A673 (cell line): ENCODE data around the gene EGFL6. TPM values are rescaled to one million over a fixed set of nuclear protein-coding genes. Genes with fewer than 3 reads are reported as not detected.

Experiments used
- BruUV-seq: library from RNA; stranded (reverse); fragments of 400-500 nt; replicated peaks from 2 replicates; lab custom pipeline; 2021; lab: Mats Ljungman, UMichigan
- CTCF ChIA-PET: fragments of 300-600 bp; sonication (Branson Sonifier 250); formaldehyde crosslinking; loops from one replicate; lab custom pipeline; 2022; ENCODE audit warnings: antibody characterized with exemption; lab: Charles Lee
- POLR2A ChIA-PET: fragments of 300-600 bp; sonication (Branson Sonifier 250); formaldehyde crosslinking; loops from one replicate; lab custom pipeline; 2022; ENCODE audit warnings: antibody characterized with exemption; ENCODE audit not compliant: low non-redundant PET; lab: Charles Lee
- DNase-seq: peaks from one replicate; pipeline ENCODE4 v3.0.0-alpha.2; 2015; ENCODE audit warnings: low spot score
- H3K27ac ChIP-seq: fragments of 200-600 bp; sonication (generic); 2 replicates; pipeline ENCODE4 v1.5.1; 2016; ENCODE audit warnings: mixed run types, low read depth, mild to moderate bottlenecking, mixed read lengths, antibody characterized with exemption, low read length; ENCODE audit not compliant: poor library complexity, severe bottlenecking
- H3K27me3 ChIP-seq: fragments of 200-600 bp; sonication (generic); replicated peaks from 2 replicates; pipeline ENCODE4 v1.6.1; 2017; ENCODE audit warnings: mixed run types, low read depth, mild to moderate bottlenecking, mixed read lengths, antibody characterized with exemption, low read length; ENCODE audit not compliant: insufficient read depth, poor library complexity
- H3K36me3 ChIP-seq: fragments of 200-600 bp; sonication (generic); 2 replicates; pipeline ENCODE4 v1.6.1; 2016; ENCODE audit warnings: mixed run types, mild to moderate bottlenecking, mixed read lengths, antibody characterized with exemption, low read length; ENCODE audit not compliant: insufficient read depth, poor library complexity, severe bottlenecking
- H3K4me1 ChIP-seq: fragments of 200-600 bp; sonication (generic); 2 replicates; pipeline ENCODE4 v1.6.1; 2017; ENCODE audit warnings: mixed run types, mild to moderate bottlenecking, mixed read lengths, antibody characterized with exemption, low read length; ENCODE audit not compliant: insufficient read depth, poor library complexity, severe bottlenecking
- H3K4me3 ChIP-seq: fragments of 200-600 bp; sonication (generic); 2 replicates; pipeline ENCODE4 v1.5.1; 2016; ENCODE audit warnings: low read depth, mixed run types, mild to moderate bottlenecking, mixed read lengths, low read length; ENCODE audit not compliant: poor library complexity, severe bottlenecking
- H3K9me3 ChIP-seq: fragments of 200-600 bp; sonication (generic); 2 replicates; pipeline ENCODE4 v1.6.1; 2016; ENCODE audit warnings: mixed run types, low read depth, mild to moderate bottlenecking, mixed read lengths, antibody characterized with exemption, low read length; ENCODE audit not compliant: poor library complexity, severe bottlenecking
- CTCF ChIP-seq: fragments of 300-800, 200-600 bp; sonication (generic); conservative IDR thresholded peaks from 2 replicates; pipeline ENCODE4 v1.5.1; 2017; ENCODE audit warnings: low read depth, mild to moderate bottlenecking, antibody characterized with exemption, low read length, moderate library complexity, mixed read lengths
- EZH2 ChIP-seq: fragments of 200-600 bp; sonication (generic); IDR thresholded peaks from 2 replicates; pipeline ENCODE4 v1.6.1; 2017; ENCODE audit warnings: borderline replicate concordance, low read depth, mild to moderate bottlenecking, mixed read lengths, antibody characterized with exemption, low read length; ENCODE audit not compliant: poor library complexity, severe bottlenecking
- intact Hi-C: fragments of 100-400 bp; cut with micrococcal nuclease; formaldehyde crosslinking; loops from one replicate; pipeline ENCODE4 v1.10.0; 2022; ENCODE audit not compliant: unreplicated experiment
- total RNA-seq: library from RNA; stranded (reverse); gene quantifications from 2 replicates; pipeline ENCODE4 v1.2.3, GENCODE V29; 2021

The EGFL6 gene
- total RNA-seq, 1 experiment from 2014 or later = not detected

- ChIA-PET POLR2A (no interaction called here), CTCF (no interaction called here)
- no peak for DNase-seq
- no TSS peak for BruUV-seq
- TF ChIP-seq EZH2 (no peak), CTCF (no peak)
- Histone ChIP-seq H3K9me3 (no peaks in the 10 kb centered on the region), H3K4me3 (no peak overlapping the region), H3K27ac (no peak overlapping the region), H3K36me3 (no peaks in the 10 kb centered on the region), H3K4me1 (no peaks in the 10 kb centered on the region), H3K27me3 (no peaks in the 10 kb centered on the region)
- intact Hi-C loops = no loop called here
Measured at GRCh38 chrX:13536551-13536950, 32.9 kb upstream of the EGFL6 start.

DNA sequence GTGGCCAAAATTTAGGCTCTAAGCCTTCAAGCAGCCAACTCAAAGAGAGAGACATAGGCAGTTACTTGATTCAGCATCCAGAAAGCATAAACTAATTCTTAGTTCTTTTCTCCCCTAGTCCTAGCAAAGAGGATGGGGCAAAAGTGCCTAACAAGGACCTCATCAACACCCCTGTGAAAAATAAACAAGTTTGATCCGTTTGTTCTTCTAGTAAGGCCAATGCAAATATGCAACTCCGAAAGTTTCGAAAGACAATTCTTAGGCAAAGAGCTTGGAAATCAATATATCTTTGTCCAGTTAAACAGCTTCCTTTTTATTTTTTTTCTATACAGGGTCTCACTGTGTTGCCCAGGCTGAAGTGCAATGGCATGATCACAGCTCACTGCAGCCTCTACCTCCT, 31.0 kb upstream of the EGFL6 start:
- Histone ChIP-seq H3K27ac (no peak overlapping the region), H3K36me3 (no peaks in the 10 kb centered on the region), H3K27me3 (no peaks in the 10 kb centered on the region), H3K4me3 (no peak overlapping the region), H3K9me3 (no peaks in the 10 kb centered on the region), H3K4me1 (no peaks in the 10 kb centered on the region)
- no peak for DNase-seq
- no TSS peak for BruUV-seq
- ChIA-PET CTCF (no interaction called here), POLR2A (no interaction called here)
- TF ChIP-seq CTCF (no peak), EZH2 (no peak)
- intact Hi-C loops = no loop called here

GRCh38 chrX:13540602-13541001, 28.8 kb upstream of the EGFL6 start:
- TF ChIP-seq CTCF (no peak), EZH2 (no peak)
- ChIA-PET POLR2A (no interaction called here), CTCF (no interaction called here)
- BruUV-seq = no TSS peak
- no peak for DNase-seq
- Histone ChIP-seq H3K27ac (no peak overlapping the region), H3K4me3 (no peak overlapping the region), H3K27me3 (peaks cover 4% of the 10 kb centered on the region), H3K9me3 (no peaks in the 10 kb centered on the region), H3K36me3 (no peaks in the 10 kb centered on the region), H3K4me1 (no peaks in the 10 kb centered on the region)
- intact Hi-C loops = no loop called here
